ENCODE measurements around the gene NAV2. TPM values are rescaled to one million over a fixed set of nuclear protein-coding genes. Genes with fewer than 3 reads are reported as not detected.
"Not testable (repeated sequence)": the region's sequence is repeated elsewhere in the genome, so short reads cannot be mapped to it uniquely, and the experiment has no call there.

The NAV2 gene
- polyA plus RNA-seq, 1 donor from 2014 or later: 3.0 TPM

DNA sequence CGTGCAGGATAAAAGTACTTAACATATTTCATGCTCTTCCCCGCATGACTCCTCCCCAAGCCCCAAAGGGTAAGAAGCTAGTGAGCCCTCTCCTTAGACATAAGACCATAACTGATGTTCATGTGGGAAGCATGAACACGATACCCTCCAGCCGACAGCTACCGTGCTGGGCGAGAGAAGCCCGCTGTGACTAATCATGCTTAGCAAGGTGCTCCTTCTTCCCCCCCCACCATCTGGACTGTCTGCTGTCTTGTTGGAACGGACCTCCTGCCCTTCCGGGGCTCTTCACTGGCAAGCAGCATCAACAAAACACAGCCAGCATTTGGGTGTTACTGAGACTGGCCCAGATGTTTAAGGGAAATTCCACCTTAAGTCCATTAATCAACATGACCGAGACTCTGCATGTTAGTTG lies 247.0 kb downstream of the NAV2 start:
- H3K4me3 ChIP-seq (ENCODE audit: low read length): no peak overlapping the region
- no peak overlapping the region for H2AFZ ChIP-seq (ENCODE audit: low read depth, low read length)
- no peak overlapping the region for H3K9ac ChIP-seq (ENCODE audit: low read length)
- no peaks in the 10 kb centered on the region for H3K9me3 ChIP-seq (ENCODE audit: low read length)
- no peak overlapping the region for H3K4me2 ChIP-seq (ENCODE audit: low read length)
- H3K79me2 ChIP-seq (replicated peaks; ENCODE audit: insufficient read depth, low read length): no peaks in the 10 kb centered on the region
- no peaks in the 10 kb centered on the region for H3K36me3 ChIP-seq (ENCODE audit: insufficient read depth, low read length)
- no peaks in the 10 kb centered on the region for H3K9me2 ChIP-seq (ENCODE audit: insufficient read depth, low read length)
- no peaks in the 10 kb centered on the region for H3K27me3 ChIP-seq (ENCODE audit: insufficient read depth, low read depth, low read length)
- no peak overlapping the region for H3K27ac ChIP-seq (ENCODE audit: low read length)
- no peaks in the 10 kb centered on the region for H3F3A ChIP-seq (ENCODE audit: insufficient read depth, low read length, poor library complexity, severe bottlenecking)
- H4K20me1 ChIP-seq (ENCODE audit: insufficient read depth): no peaks in the 10 kb centered on the region
- no peak for TF ChIP-seq POLR2AphosphoS5 (IDR thresholded peaks at IDR 0.05)
- no peak for TF ChIP-seq EP300 (conservative IDR thresholded peaks at IDR 0.05; ENCODE audit: poor library complexity, severe bottlenecking)
- TF ChIP-seq, protein P1, sequence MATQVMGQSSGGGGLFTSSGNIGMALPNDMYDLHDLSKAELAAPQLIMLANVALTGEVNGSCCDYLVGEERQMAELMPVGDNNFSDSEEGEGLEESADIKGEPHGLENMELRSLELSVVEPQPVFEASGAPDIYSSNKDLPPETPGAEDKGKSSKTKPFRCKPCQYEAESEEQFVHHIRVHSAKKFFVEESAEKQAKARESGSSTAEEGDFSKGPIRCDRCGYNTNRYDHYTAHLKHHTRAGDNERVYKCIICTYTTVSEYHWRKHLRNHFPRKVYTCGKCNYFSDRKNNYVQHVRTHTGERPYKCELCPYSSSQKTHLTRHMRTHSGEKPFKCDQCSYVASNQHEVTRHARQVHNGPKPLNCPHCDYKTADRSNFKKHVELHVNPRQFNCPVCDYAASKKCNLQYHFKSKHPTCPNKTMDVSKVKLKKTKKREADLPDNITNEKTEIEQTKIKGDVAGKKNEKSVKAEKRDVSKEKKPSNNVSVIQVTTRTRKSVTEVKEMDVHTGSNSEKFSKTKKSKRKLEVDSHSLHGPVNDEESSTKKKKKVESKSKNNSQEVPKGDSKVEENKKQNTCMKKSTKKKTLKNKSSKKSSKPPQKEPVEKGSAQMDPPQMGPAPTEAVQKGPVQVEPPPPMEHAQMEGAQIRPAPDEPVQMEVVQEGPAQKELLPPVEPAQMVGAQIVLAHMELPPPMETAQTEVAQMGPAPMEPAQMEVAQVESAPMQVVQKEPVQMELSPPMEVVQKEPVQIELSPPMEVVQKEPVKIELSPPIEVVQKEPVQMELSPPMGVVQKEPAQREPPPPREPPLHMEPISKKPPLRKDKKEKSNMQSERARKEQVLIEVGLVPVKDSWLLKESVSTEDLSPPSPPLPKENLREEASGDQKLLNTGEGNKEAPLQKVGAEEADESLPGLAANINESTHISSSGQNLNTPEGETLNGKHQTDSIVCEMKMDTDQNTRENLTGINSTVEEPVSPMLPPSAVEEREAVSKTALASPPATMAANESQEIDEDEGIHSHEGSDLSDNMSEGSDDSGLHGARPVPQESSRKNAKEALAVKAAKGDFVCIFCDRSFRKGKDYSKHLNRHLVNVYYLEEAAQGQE (IDR thresholded peaks at IDR 0.05; ENCODE audit: borderline replicate concordance): no peak
- no peak for TF ChIP-seq RAD21 (conservative IDR thresholded peaks at IDR 0.05)
- TF ChIP-seq SMC3 (conservative IDR thresholded peaks at IDR 0.05; ENCODE audit: poor library complexity): no peak
- TF ChIP-seq, protein P2, sequence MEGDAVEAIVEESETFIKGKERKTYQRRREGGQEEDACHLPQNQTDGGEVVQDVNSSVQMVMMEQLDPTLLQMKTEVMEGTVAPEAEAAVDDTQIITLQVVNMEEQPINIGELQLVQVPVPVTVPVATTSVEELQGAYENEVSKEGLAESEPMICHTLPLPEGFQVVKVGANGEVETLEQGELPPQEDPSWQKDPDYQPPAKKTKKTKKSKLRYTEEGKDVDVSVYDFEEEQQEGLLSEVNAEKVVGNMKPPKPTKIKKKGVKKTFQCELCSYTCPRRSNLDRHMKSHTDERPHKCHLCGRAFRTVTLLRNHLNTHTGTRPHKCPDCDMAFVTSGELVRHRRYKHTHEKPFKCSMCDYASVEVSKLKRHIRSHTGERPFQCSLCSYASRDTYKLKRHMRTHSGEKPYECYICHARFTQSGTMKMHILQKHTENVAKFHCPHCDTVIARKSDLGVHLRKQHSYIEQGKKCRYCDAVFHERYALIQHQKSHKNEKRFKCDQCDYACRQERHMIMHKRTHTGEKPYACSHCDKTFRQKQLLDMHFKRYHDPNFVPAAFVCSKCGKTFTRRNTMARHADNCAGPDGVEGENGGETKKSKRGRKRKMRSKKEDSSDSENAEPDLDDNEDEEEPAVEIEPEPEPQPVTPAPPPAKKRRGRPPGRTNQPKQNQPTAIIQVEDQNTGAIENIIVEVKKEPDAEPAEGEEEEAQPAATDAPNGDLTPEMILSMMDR (IDR thresholded peaks at IDR 0.05; ENCODE audit: poor library complexity, severe bottlenecking): no peak
- no peak for TF ChIP-seq EZH2 (IDR thresholded peaks at IDR 0.05; ENCODE audit: borderline replicate concordance, insufficient read depth, low read length, poor library complexity, severe bottlenecking)
- no peak for TF ChIP-seq TAF1 (IDR thresholded peaks at IDR 0.05; ENCODE audit: low read depth)
- no peak for TF ChIP-seq MXI1 (conservative IDR thresholded peaks at IDR 0.05; ENCODE audit: poor library complexity, severe bottlenecking)

DNA sequence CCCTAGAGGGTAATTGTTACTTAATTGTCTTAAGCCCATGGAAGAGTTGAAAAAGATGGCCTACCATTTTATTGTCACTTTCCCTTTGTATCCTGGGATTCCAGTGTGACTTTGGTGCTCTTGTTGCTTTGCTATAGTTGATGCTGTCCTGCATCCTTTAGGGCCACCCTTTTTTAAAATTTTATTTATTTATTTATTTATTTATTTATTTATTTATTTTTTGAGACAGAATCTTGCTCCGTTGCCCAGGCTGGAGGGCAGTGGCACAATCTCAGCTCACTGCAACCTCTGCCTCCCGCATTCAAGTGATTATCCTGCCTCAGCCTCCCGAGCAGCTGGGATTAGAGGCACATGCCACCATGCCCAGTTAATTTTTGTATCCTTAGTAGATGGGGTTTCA lies 247.8 kb downstream of the NAV2 start:
- H3K27me3 ChIP-seq (ENCODE audit: insufficient read depth, low read depth, low read length); H2AFZ ChIP-seq (ENCODE audit: low read depth, low read length); H3K9me3 ChIP-seq (ENCODE audit: low read length); H4K20me1 ChIP-seq (ENCODE audit: insufficient read depth); H3K4me2 ChIP-seq (ENCODE audit: low read length); H3K79me2 ChIP-seq (replicated peaks; ENCODE audit: insufficient read depth, low read length); H3F3A ChIP-seq (ENCODE audit: insufficient read depth, low read length, poor library complexity, severe bottlenecking); H3K36me3 ChIP-seq (ENCODE audit: insufficient read depth, low read length); H3K27ac ChIP-seq (ENCODE audit: low read length); H3K9ac ChIP-seq (ENCODE audit: low read length); H3K4me3 ChIP-seq (ENCODE audit: low read length); H3K9me2 ChIP-seq (ENCODE audit: insufficient read depth, low read length): not testable (repeated sequence)

DNA sequence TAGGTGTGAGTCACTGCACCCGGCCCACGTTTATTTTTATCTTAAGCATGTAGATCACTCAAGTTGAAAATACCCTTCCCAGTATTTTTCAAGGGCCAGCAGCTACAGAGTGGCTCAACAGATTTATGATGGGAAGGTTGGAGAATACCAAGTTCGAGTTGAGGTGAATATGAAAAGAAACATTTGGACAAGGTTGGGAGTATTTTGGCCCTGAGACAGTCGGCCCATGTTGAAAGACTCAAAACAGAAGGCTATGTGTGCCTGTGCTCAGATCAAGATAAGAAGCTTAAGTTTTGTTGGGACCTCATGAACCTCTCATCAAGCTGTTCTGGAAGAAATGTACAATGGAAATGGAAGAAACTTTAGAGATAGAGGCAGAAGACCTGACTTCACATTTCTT lies 248.6 kb downstream of the NAV2 start:
- Histone ChIP-seq H3K27me3 (ENCODE audit: insufficient read depth, low read depth, low read length) (no peaks in the 10 kb centered on the region), H3K79me2 (replicated peaks; ENCODE audit: insufficient read depth, low read length) (no peaks in the 10 kb centered on the region)

More for the DNA sequence above, 248.6 kb downstream of the NAV2 start:
- Histone ChIP-seq H3K9me3 (ENCODE audit: low read length) (no peaks in the 10 kb centered on the region), H3F3A (ENCODE audit: insufficient read depth, low read length, poor library complexity, severe bottlenecking) (no peaks in the 10 kb centered on the region), H4K20me1 (ENCODE audit: insufficient read depth) (no peaks in the 10 kb centered on the region), H3K4me2 (ENCODE audit: low read length) (no peak overlapping the region), H2AFZ (ENCODE audit: low read depth, low read length) (no peak overlapping the region), H3K4me3 (ENCODE audit: low read length) (no peak overlapping the region), H3K9me2 (ENCODE audit: insufficient read depth, low read length) (no peaks in the 10 kb centered on the region), H3K27ac (ENCODE audit: low read length) (no peak overlapping the region), H3K9ac (ENCODE audit: low read length) (no peak overlapping the region), H3K36me3 (ENCODE audit: insufficient read depth, low read length) (no peaks in the 10 kb centered on the region)
- TF ChIP-seq MXI1 (conservative IDR thresholded peaks at IDR 0.05; ENCODE audit: poor library complexity, severe bottlenecking): no peak
- no peak for TF ChIP-seq TAF1 (IDR thresholded peaks at IDR 0.05; ENCODE audit: low read depth)
- TF ChIP-seq, protein P1 (IDR thresholded peaks at IDR 0.05; ENCODE audit: borderline replicate concordance): no peak
- TF ChIP-seq RAD21 (conservative IDR thresholded peaks at IDR 0.05): no peak
- no peak for TF ChIP-seq EZH2 (IDR thresholded peaks at IDR 0.05; ENCODE audit: borderline replicate concordance, insufficient read depth, low read length, poor library complexity, severe bottlenecking)
- TF ChIP-seq, protein P2 (IDR thresholded peaks at IDR 0.05; ENCODE audit: poor library complexity, severe bottlenecking): no peak

All from neural cell (in vitro differentiated cells).